ENCODE results near the gene LYSMD2. TPM values are rescaled to one million over a fixed set of nuclear protein-coding genes. Genes with fewer than 3 reads are reported as not detected.
A peak's percentile ranks its signal among the peaks of the same experiment; 100 is the strongest.
"Not testable (repeated sequence)": the region's sequence is repeated elsewhere in the genome, so short reads cannot be mapped to it uniquely, and the experiment has no call there.

Gene LYSMD2
- polyA plus RNA-seq, 2 of the 4 experiments (the other 2 are of a cell fraction): 18.3 to 29.2 TPM

DNA sequence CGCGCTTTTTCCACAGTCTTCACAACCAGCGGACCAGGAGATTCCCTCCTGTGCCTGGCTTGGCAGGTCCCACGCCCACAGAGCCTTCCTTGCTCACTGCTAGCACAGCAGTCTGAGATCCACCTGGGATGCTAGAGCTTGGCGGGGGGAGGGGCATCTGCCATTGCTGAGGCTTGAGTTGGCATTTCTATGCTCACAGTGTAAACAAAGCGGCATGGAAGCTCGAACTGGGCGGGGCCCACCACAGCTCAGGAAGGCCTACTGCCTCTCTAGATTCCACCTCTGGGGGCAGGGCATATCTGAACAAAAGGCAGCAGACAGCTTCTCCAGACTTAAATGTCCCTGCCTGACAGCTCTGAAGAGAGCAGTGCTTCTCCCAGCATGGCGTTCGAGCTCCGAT, 49.7 kb upstream of the LYSMD2 start:
- DNase-seq (ENCODE audit: low read depth in 1 of 2, low spot score in 1 of 2) (peak in 1 of 2 experiments; percentile 91), ATAC-seq (peak; percentile 62 to 93; a peak in 4 of 6 replicates)
- H3K27ac ChIP-seq: peak overlapping the region; percentile 54 to 70
- peaks cover 12% of the 10 kb centered on the region; the same call in 2 of the 3 replicates for H3K4me1 ChIP-seq
- FAIRE-seq; H3K4me3 ChIP-seq; TF ChIP-seq FOSL2 (IDR thresholded peaks at IDR 0.05): not testable (repeated sequence)
- peak; percentile 66 for TF ChIP-seq MAX (IDR thresholded peaks at IDR 0.05)
- peak; percentile 72 for TF ChIP-seq FOSL2 (CRISPR knock-in tag; IDR thresholded peaks at IDR 0.05)
- peaks cover 19% of the 10 kb centered on the region for H3K9me3 ChIP-seq
- ChIA-PET POLR2A (interaction anchor here (0.9 to 1.0 kb wide), 2 partner anchors 10 to 88 kb away, joined by 3 read pairs; no protein-coding TSS in a partner anchor), CTCF (interaction anchor here (0.6 to 5.7 kb wide), 13 partner anchors 9 to 130 kb away, joined by 3 to 37 read pairs (median 5); no protein-coding TSS in a partner anchor)
- peak overlapping the region; percentile 67 for H3K4me2 ChIP-seq
- WGBS (ENCODE audit: missing lambda C conversion rate): 64% methylated on average over 8 of the region's 11 CpGs

GRCh38 chr15:51783967-51784366, 46.5 kb upstream of the LYSMD2 start:
- 69% methylated on average over 3 of the region's 3 CpGs for WGBS (ENCODE audit: missing lambda C conversion rate)
- H3K4me3 ChIP-seq: no peak overlapping the region
- TF ChIP-seq HMGXB4 (CRISPR knock-in tag; IDR thresholded peaks at IDR 0.05; ENCODE audit: borderline replicate concordance) (no peak), EHMT2 (IDR thresholded peaks at IDR 0.05; ENCODE audit: low read depth) (no peak), MAX (IDR thresholded peaks at IDR 0.05) (no peak), KDM1A (IDR thresholded peaks at IDR 0.05; ENCODE audit: low read depth) (no peak), POLR2A (IDR thresholded peaks at IDR 0.05; ENCODE audit: low read length) (no peak), E2F6 (IDR thresholded peaks at IDR 0.05; ENCODE audit: borderline replicate concordance, low read depth) (no peak), PHF8 (IDR thresholded peaks at IDR 0.05; ENCODE audit: borderline replicate concordance, low read depth) (no peak), RAD21 (conservative IDR thresholded peaks at IDR 0.05 in 1 of 2, IDR thresholded peaks at IDR 0.05 in 1 of 2) (no peak), TFCP2L1 (CRISPR knock-in tag; IDR thresholded peaks at IDR 0.05) (no peak), JUN (IDR thresholded peaks at IDR 0.05) (no peak), ESRRA (IDR thresholded peaks at IDR 0.05; ENCODE audit: borderline replicate concordance, low read length) (no peak), HEYL (CRISPR knock-in tag; IDR thresholded peaks at IDR 0.05) (no peak), MAFK (IDR thresholded peaks at IDR 0.05; ENCODE audit: partially characterized antibody) (no peak), NFE2L2 (conservative IDR thresholded peaks at IDR 0.05; ENCODE audit: low read length) (no peak), RCOR1 (IDR thresholded peaks at IDR 0.05; ENCODE audit: low read depth, low read length) (no peak), NR3C1 (IDR thresholded peaks at IDR 0.05) (no peak), FOXS1 (CRISPR knock-in tag; IDR thresholded peaks at IDR 0.05) (no peak)
- TF ChIP-seq, protein P1, sequence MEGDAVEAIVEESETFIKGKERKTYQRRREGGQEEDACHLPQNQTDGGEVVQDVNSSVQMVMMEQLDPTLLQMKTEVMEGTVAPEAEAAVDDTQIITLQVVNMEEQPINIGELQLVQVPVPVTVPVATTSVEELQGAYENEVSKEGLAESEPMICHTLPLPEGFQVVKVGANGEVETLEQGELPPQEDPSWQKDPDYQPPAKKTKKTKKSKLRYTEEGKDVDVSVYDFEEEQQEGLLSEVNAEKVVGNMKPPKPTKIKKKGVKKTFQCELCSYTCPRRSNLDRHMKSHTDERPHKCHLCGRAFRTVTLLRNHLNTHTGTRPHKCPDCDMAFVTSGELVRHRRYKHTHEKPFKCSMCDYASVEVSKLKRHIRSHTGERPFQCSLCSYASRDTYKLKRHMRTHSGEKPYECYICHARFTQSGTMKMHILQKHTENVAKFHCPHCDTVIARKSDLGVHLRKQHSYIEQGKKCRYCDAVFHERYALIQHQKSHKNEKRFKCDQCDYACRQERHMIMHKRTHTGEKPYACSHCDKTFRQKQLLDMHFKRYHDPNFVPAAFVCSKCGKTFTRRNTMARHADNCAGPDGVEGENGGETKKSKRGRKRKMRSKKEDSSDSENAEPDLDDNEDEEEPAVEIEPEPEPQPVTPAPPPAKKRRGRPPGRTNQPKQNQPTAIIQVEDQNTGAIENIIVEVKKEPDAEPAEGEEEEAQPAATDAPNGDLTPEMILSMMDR (IDR thresholded peaks at IDR 0.05): no peak
- TF ChIP-seq, protein P2, sequence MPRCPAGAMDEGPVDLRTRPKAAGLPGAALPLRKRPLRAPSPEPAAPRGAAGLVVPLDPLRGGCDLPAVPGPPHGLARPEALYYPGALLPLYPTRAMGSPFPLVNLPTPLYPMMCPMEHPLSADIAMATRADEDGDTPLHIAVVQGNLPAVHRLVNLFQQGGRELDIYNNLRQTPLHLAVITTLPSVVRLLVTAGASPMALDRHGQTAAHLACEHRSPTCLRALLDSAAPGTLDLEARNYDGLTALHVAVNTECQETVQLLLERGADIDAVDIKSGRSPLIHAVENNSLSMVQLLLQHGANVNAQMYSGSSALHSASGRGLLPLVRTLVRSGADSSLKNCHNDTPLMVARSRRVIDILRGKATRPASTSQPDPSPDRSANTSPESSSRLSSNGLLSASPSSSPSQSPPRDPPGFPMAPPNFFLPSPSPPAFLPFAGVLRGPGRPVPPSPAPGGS (IDR thresholded peaks at IDR 0.05): no peak
- ChIA-PET POLR2A (no interaction called here), CTCF (interaction anchor here (0.7 to 22.4 kb wide), 5 partner anchors 8 to 359 kb away, joined by 3 to 597 read pairs (median 5); no protein-coding TSS in a partner anchor)
- ATAC-seq: no peak
- DNase-seq (ENCODE audit: low read depth in 1 of 2, low spot score in 1 of 2): no peak
- FAIRE-seq: no peak
- H3K27ac ChIP-seq: no peak overlapping the region
- H3K4me2 ChIP-seq: no peak overlapping the region
- peaks cover 19% of the 10 kb centered on the region for H3K9me3 ChIP-seq
- H3K4me1 ChIP-seq: peaks cover 20% of the 10 kb centered on the region; the same call in 2 of the 3 replicates
